Skeletal muscle satellite cell (primary cell): ENCODE data around the gene GADL1.

Experiments
- H3K27me3 ChIP-seq: 2 replicates; pipeline ENCODE4 v1.7.0; 2013; ENCODE audit warnings: low read length; ENCODE audit not compliant: control insufficient read depth, insufficient read depth
- H3K36me3 ChIP-seq: 2 replicates; pipeline ENCODE4 v1.7.0; 2013; ENCODE audit warnings: mild to moderate bottlenecking, control low read depth, low read length; ENCODE audit not compliant: insufficient read depth
- H3K4me1 ChIP-seq: 2 replicates; pipeline ENCODE4 v1.7.0; 2013; ENCODE audit warnings: low read length; ENCODE audit not compliant: control insufficient read depth, insufficient read depth
- H3K4me2 ChIP-seq: 2 replicates; pipeline ENCODE4 v1.7.0; 2013; ENCODE audit warnings: mild to moderate bottlenecking, low read length
- H3K4me3 ChIP-seq: 2 replicates; pipeline ENCODE4 v1.7.0; 2013; ENCODE audit warnings: low read length
- H3K9ac ChIP-seq: 2 replicates; pipeline ENCODE4 v1.7.0; 2013; ENCODE audit warnings: mild to moderate bottlenecking, low read depth, low read length, moderate library complexity
- H3K9me3 ChIP-seq: replicated peaks from 2 replicates; pipeline ENCODE4 v1.7.0; 2013; ENCODE audit warnings: mild to moderate bottlenecking, control low read depth, low read length

The GADL1 gene

GRCh38 chr3:30733209-30733608 is 161.3 kb downstream of the GADL1 start:
- Histone ChIP-seq H3K4me2 (no peak overlapping the region), H3K9ac (no peak overlapping the region)

GRCh38 chr3:30730967-30731366 is 163.5 kb downstream of the GADL1 start:
- Histone ChIP-seq H3K9me3 (no peaks in the 10 kb centered on the region), H3K4me1 (no peaks in the 10 kb centered on the region), H3K4me2 (no peak overlapping the region), H3K27me3 (no peaks in the 10 kb centered on the region), H3K36me3 (no peaks in the 10 kb centered on the region), H3K4me3 (no peak overlapping the region), H3K9ac (no peak overlapping the region)

More at GRCh38 chr3:30733209-30733608, 161.3 kb downstream of the GADL1 start:
- no peaks in the 10 kb centered on the region for H3K9me3 ChIP-seq
- H3K4me3 ChIP-seq: no peak overlapping the region
- H3K27me3 ChIP-seq: no peaks in the 10 kb centered on the region
- no peaks in the 10 kb centered on the region for H3K4me1 ChIP-seq
- no peaks in the 10 kb centered on the region for H3K36me3 ChIP-seq

GRCh38 chr3:30729936-30730335 is 164.5 kb downstream of the GADL1 start:
- Histone ChIP-seq H3K4me2 (no peak overlapping the region), H3K4me3 (no peak overlapping the region), H3K9ac (no peak overlapping the region), H3K9me3 (no peaks in the 10 kb centered on the region), H3K27me3 (no peaks in the 10 kb centered on the region), H3K4me1 (no peaks in the 10 kb centered on the region), H3K36me3 (no peaks in the 10 kb centered on the region)

GRCh38 chr3:30729512-30729911 is 164.9 kb downstream of the GADL1 start:
- no peak overlapping the region for H3K9ac ChIP-seq
- H3K36me3 ChIP-seq: no peaks in the 10 kb centered on the region
- H3K4me3 ChIP-seq: no peak overlapping the region
- no peaks in the 10 kb centered on the region for H3K9me3 ChIP-seq
- H3K4me2 ChIP-seq: no peak overlapping the region
- H3K4me1 ChIP-seq: no peaks in the 10 kb centered on the region
- no peaks in the 10 kb centered on the region for H3K27me3 ChIP-seq

- H3K36me3 ChIP-seq: no peaks in the 10 kb centered on the region
- H3K9ac ChIP-seq: no peak overlapping the region
- no peaks in the 10 kb centered on the region for H3K27me3 ChIP-seq
- H3K4me1 ChIP-seq: no peaks in the 10 kb centered on the region
- H3K4me2 ChIP-seq: no peak overlapping the region
- H3K9me3 ChIP-seq: no peaks in the 10 kb centered on the region
- no peak overlapping the region for H3K4me3 ChIP-seq
Observed at GRCh38 chr3:30728143-30728542, 166.3 kb downstream of the GADL1 start.

- Histone ChIP-seq H3K4me3 (no peak overlapping the region), H3K4me1 (peaks cover 12% of the 10 kb centered on the region), H3K9me3 (no peaks in the 10 kb centered on the region), H3K36me3 (no peaks in the 10 kb centered on the region), H3K9ac (no peak overlapping the region), H3K4me2 (no peak overlapping the region), H3K27me3 (no peaks in the 10 kb centered on the region)
Observed at GRCh38 chr3:30724863-30725262, 169.6 kb downstream of the GADL1 start.

- H3K9me3 ChIP-seq: no peaks in the 10 kb centered on the region
- no peak overlapping the region for H3K4me2 ChIP-seq
- H3K36me3 ChIP-seq: no peaks in the 10 kb centered on the region
- no peak overlapping the region for H3K9ac ChIP-seq
- H3K4me1 ChIP-seq: peaks cover 12% of the 10 kb centered on the region
- H3K4me3 ChIP-seq: no peak overlapping the region
- H3K27me3 ChIP-seq: no peaks in the 10 kb centered on the region
Observed at GRCh38 chr3:30723211-30723610, 171.2 kb downstream of the GADL1 start.

GRCh38 chr3:30721314-30721634 is 173.2 kb downstream of the GADL1 start:
- Histone ChIP-seq H3K27me3 (no peaks in the 10 kb centered on the region), H3K4me3 (no peak overlapping the region), H3K9me3 (no peaks in the 10 kb centered on the region), H3K36me3 (no peaks in the 10 kb centered on the region), H3K9ac (no peak overlapping the region), H3K4me1 (peaks cover 12% of the 10 kb centered on the region), H3K4me2 (peak overlapping the region; percentile 18)

GRCh38 chr3:30720586-30721313 is 173.7 kb downstream of the GADL1 start:
- Histone ChIP-seq H3K9me3 (no peaks in the 10 kb centered on the region), H3K9ac (no peak overlapping the region), H3K27me3 (no peaks in the 10 kb centered on the region), H3K4me2 (peak overlapping the region; percentile 18), H3K4me1 (peaks cover 12% of the 10 kb centered on the region), H3K36me3 (no peaks in the 10 kb centered on the region), H3K4me3 (no peak overlapping the region)

- Histone ChIP-seq H3K9me3 (no peaks in the 10 kb centered on the region), H3K9ac (no peak overlapping the region), H3K4me1 (peaks cover 12% of the 10 kb centered on the region), H3K36me3 (no peaks in the 10 kb centered on the region), H3K4me2 (no peak overlapping the region), H3K27me3 (no peaks in the 10 kb centered on the region), H3K4me3 (no peak overlapping the region)
Observed at GRCh38 chr3:30719536-30719935, 174.9 kb downstream of the GADL1 start.

GRCh38 chr3:30713885-30714503 is 180.5 kb downstream of the GADL1 start:
- Histone ChIP-seq H3K9ac (no peak overlapping the region), H3K36me3 (no peaks in the 10 kb centered on the region), H3K9me3 (no peaks in the 10 kb centered on the region), H3K4me2 (no peak overlapping the region), H3K4me1 (no peaks in the 10 kb centered on the region), H3K27me3 (no peaks in the 10 kb centered on the region), H3K4me3 (no peak overlapping the region)

GRCh38 chr3:30712991-30713390 is 181.5 kb downstream of the GADL1 start:
- H3K27me3 ChIP-seq: no peaks in the 10 kb centered on the region
- H3K4me2 ChIP-seq: no peak overlapping the region
- H3K36me3 ChIP-seq: no peaks in the 10 kb centered on the region
- H3K9ac ChIP-seq: no peak overlapping the region
- H3K4me3 ChIP-seq: no peak overlapping the region
- H3K9me3 ChIP-seq: no peaks in the 10 kb centered on the region
- H3K4me1 ChIP-seq: no peaks in the 10 kb centered on the region
